WTC11 (cell line): ENCODE results near the gene CENPN. TPM values are rescaled to one million over a fixed set of nuclear protein-coding genes. Genes with fewer than 3 reads are reported as not detected.
A peak's percentile ranks its signal among the peaks of the same experiment; 100 is the strongest.

Source experiments
- ATAC-seq: fragments of 200-7000 bp; cut with Tn5 transposase; 2 replicates; pipeline ENCODE4 v1.10.0; 2021; ENCODE audit warnings: mild to moderate bottlenecking, moderate library complexity
- CTCF ChIA-PET: fragments of 300-600 bp; sonication (Branson Sonifier 250); formaldehyde crosslinking; loops from one replicate; lab custom pipeline; 2021; ENCODE audit warnings: antibody characterized with exemption; lab: Charles Lee
- POLR2A ChIA-PET: fragments of 350-600 bp; sonication (Branson Sonifier 250); formaldehyde crosslinking; loops from one replicate; lab custom pipeline; 2021; ENCODE audit warnings: antibody characterized with exemption; lab: Charles Lee
- DNase-seq: peaks from one replicate; pipeline ENCODE4 v3.0.0; 2021; ENCODE audit warnings: low spot score
- H3K27ac Mint-ChIP-seq: 2 replicates; pipeline ENCODE4 v1.8.0; 2021; ENCODE audit warnings: mixed read lengths
- H3K27me3 Mint-ChIP-seq: 2 replicates; pipeline ENCODE4 v1.8.0; 2021; ENCODE audit warnings: low read depth, mild to moderate bottlenecking, moderate library complexity, mixed read lengths
- H3K36me3 Mint-ChIP-seq: 2 replicates; pipeline ENCODE4 v1.8.0; 2021; ENCODE audit warnings: mixed read lengths
- H3K4me1 Mint-ChIP-seq: 2 replicates; pipeline ENCODE4 v1.8.0; 2022; ENCODE audit warnings: mixed read lengths
- H3K4me3 Mint-ChIP-seq: 2 replicates; pipeline ENCODE4 v1.8.0; 2021; ENCODE audit warnings: mild to moderate bottlenecking, moderate library complexity, mixed read lengths
- H3K9me3 Mint-ChIP-seq: 2 replicates; pipeline ENCODE4 v1.8.0; 2021; ENCODE audit warnings: mixed read lengths
- CBFB ChIP-seq: sonication (generic); formaldehyde crosslinking; IDR thresholded peaks from 2 replicates; pipeline ENCODE4 v1.8.1; 2022; ENCODE audit warnings: mild to moderate bottlenecking, low read depth, missing genetic modification reagents
- CDX4 ChIP-seq: fragments of 250-450 bp; sonication (Bioruptor Pico); IDR thresholded peaks from 2 replicates; pipeline ENCODE4 v1.9.0; 2021; ENCODE audit warnings: moderate library complexity, mild to moderate bottlenecking, inconsistent platforms, borderline replicate concordance
- CTCF ChIP-seq: fragments of 200-600 bp; IDR thresholded peaks from 2 replicates; pipeline ENCODE4 v1.8.0; 2022; ENCODE audit warnings: antibody characterized with exemption
- ELF4 ChIP-seq: sonication (generic); formaldehyde crosslinking; IDR thresholded peaks from 2 replicates; pipeline ENCODE4 v1.8.1; 2022; ENCODE audit warnings: low read depth, mild to moderate bottlenecking, moderate library complexity, missing genetic modification reagents
- EMX1 ChIP-seq: fragments of 250-450 bp; sonication (Bioruptor Pico); IDR thresholded peaks from 2 replicates; pipeline ENCODE4 v1.8.0; 2021; ENCODE audit warnings: mild to moderate bottlenecking
- ESRRA ChIP-seq: sonication (generic); formaldehyde crosslinking; IDR thresholded peaks from 2 replicates; pipeline ENCODE4 v1.8.1; 2022; ENCODE audit warnings: mild to moderate bottlenecking, missing genetic modification reagents, borderline replicate concordance
- FOXJ3 ChIP-seq: sonication (generic); formaldehyde crosslinking; IDR thresholded peaks from 2 replicates; pipeline ENCODE4 v1.9.0; 2021; ENCODE audit warnings: missing genetic modification reagents, mild to moderate bottlenecking, borderline replicate concordance
- GABPB1 ChIP-seq: sonication (generic); formaldehyde crosslinking; IDR thresholded peaks from 2 replicates; pipeline ENCODE4 v1.8.1; 2023; ENCODE audit warnings: mild to moderate bottlenecking, missing genetic modification reagents
- HMGXB4 ChIP-seq: sonication (generic); formaldehyde crosslinking; IDR thresholded peaks from 2 replicates; pipeline ENCODE4 v1.8.1; 2023; ENCODE audit warnings: mild to moderate bottlenecking, moderate library complexity, missing genetic modification reagents
- MXD4 ChIP-seq: fragments of 250-450 bp; sonication (Bioruptor Pico); IDR thresholded peaks from 2 replicates; pipeline ENCODE4 v1.8.0; 2021; ENCODE audit warnings: mild to moderate bottlenecking, moderate library complexity, borderline replicate concordance
- NFYB ChIP-seq: sonication (generic); formaldehyde crosslinking; conservative IDR thresholded peaks from 2 replicates; pipeline ENCODE4 v1.8.0; 2022; ENCODE audit warnings: low read depth, missing genetic modification reagents
- NR1H2 ChIP-seq: sonication (generic); formaldehyde crosslinking; IDR thresholded peaks from 2 replicates; pipeline ENCODE4 v1.9.0; 2021; ENCODE audit warnings: mild to moderate bottlenecking, moderate library complexity, missing genetic modification reagents
- NR2C2 ChIP-seq: sonication (generic); formaldehyde crosslinking; IDR thresholded peaks from 2 replicates; pipeline ENCODE4 v1.8.0; 2022; ENCODE audit warnings: mild to moderate bottlenecking, missing genetic modification reagents
- RORB ChIP-seq: fragments of 250-450 bp; sonication (Bioruptor Pico); IDR thresholded peaks from 2 replicates; pipeline ENCODE4 v1.9.0; 2021; ENCODE audit warnings: mild to moderate bottlenecking
- TEAD1 ChIP-seq: sonication (generic); formaldehyde crosslinking; IDR thresholded peaks from 2 replicates; pipeline ENCODE4 v1.8.0; 2022; ENCODE audit warnings: mild to moderate bottlenecking, missing genetic modification reagents
- ZBTB21 ChIP-seq: sonication (generic); formaldehyde crosslinking; IDR thresholded peaks from 2 replicates; pipeline ENCODE4 v1.8.1; 2023; ENCODE audit warnings: mild to moderate bottlenecking, missing genetic modification reagents, borderline replicate concordance
- ZNF121 ChIP-seq: sonication (generic); formaldehyde crosslinking; IDR thresholded peaks from 2 replicates; pipeline ENCODE4 v1.8.0; 2023; ENCODE audit warnings: missing genetic modification reagents
- ZNF219 ChIP-seq: sonication (generic); formaldehyde crosslinking; IDR thresholded peaks from 2 replicates; pipeline ENCODE4 v1.8.0; 2023; ENCODE audit warnings: missing genetic modification reagents, mild to moderate bottlenecking, borderline replicate concordance
- total RNA-seq: library from RNA; stranded (reverse); gene quantifications from 3 replicates; pipeline ENCODE4 v1.2.3, GENCODE V29; 2021
- TF ChIP-seq, protein P1 (sequence below): sonication (generic); formaldehyde crosslinking; IDR thresholded peaks from 2 replicates; pipeline ENCODE4 v1.8.0; 2022; ENCODE audit warnings: mild to moderate bottlenecking, missing genetic modification reagents
- TF ChIP-seq, protein P2 (sequence below): fragments of 250-450 bp; sonication (Bioruptor Pico); IDR thresholded peaks from 2 replicates; pipeline ENCODE4 v1.9.0; 2021; ENCODE audit warnings: mild to moderate bottlenecking, borderline replicate concordance
- TF ChIP-seq, protein P3 (sequence below): sonication (generic); formaldehyde crosslinking; IDR thresholded peaks from 2 replicates; pipeline ENCODE4 v1.8.1; 2023; ENCODE audit warnings: mild to moderate bottlenecking, missing genetic modification reagents

CENPN gene
- total RNA-seq, 1 experiment from 2014 or later = 47.4 TPM

GRCh38 chr16:80984124-80984892 is 22.7 kb upstream of the CENPN start:
- POLR2A ChIA-PET = no interaction called here
- Mint-ChIP-seq H3K4me1 (peaks cover 44% of the 10 kb centered on the region), H3K36me3 (peaks cover 3% of the 10 kb centered on the region), H3K9me3 (no peaks in the 10 kb centered on the region), H3K27ac (no peak overlapping the region; the same call in 1 of the 2 replicates), H3K27me3 (peaks cover 17% of the 10 kb centered on the region), H3K4me3 (no peak overlapping the region)
- ATAC-seq (no peak), DNase-seq (no peak)
- TF ChIP-seq ELF4 = no peak
- TF ChIP-seq, protein P1, sequence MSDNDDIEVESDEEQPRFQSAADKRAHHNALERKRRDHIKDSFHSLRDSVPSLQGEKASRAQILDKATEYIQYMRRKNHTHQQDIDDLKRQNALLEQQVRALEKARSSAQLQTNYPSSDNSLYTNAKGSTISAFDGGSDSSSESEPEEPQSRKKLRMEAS = no peak
- no peak for TF ChIP-seq ZBTB21 (CRISPR knock-in tag)
- TF ChIP-seq MXD4 (CRISPR knock-in tag) = no peak
- TF ChIP-seq TEAD1 = no peak
- no peak for TF ChIP-seq NR1H2 (CRISPR knock-in tag)
- CTCF ChIA-PET = interaction anchor here (0.8 to 1.5 kb wide), 3 partner anchors 10 to 35 kb away, joined by 3 to 11 read pairs (median 3); no protein-coding TSS in a partner anchor

GRCh38 chr16:80985611-80986010 is 21.4 kb upstream of the CENPN start:
- CTCF ChIA-PET = interaction anchor here (0.7 to 1.2 kb wide), 6 partner anchors 9 to 459 kb away, joined by 3 to 12 read pairs (median 3); partner anchors contain the start of gene ATMIN
- Mint-ChIP-seq H3K4me3 (no peak overlapping the region), H3K27ac (peak overlapping the region; percentile 52; the same call in 1 of the 2 replicates), H3K4me1 (peaks cover 46% of the 10 kb centered on the region), H3K27me3 (peaks cover 20% of the 10 kb centered on the region)
- POLR2A ChIA-PET = interaction anchor here (0.6 to 1.3 kb wide), 6 partner anchors 11 to 1315 kb away, joined by 3 to 8 read pairs (median 3); no protein-coding TSS in a partner anchor
- no peak for DNase-seq
- TF ChIP-seq GABPB1 (CRISPR knock-in tag) (no peak), RORB (CRISPR knock-in tag) (no peak), ELF4 (no peak), HMGXB4 (no peak), CDX4 (CRISPR knock-in tag) (no peak), CBFB (no peak), ZNF121 (CRISPR knock-in tag) (no peak), ESRRA (CRISPR knock-in tag) (no peak), CTCF (no peak), FOXJ3 (CRISPR knock-in tag) (no peak), ZNF219 (no peak), NR2C2 (CRISPR knock-in tag) (no peak), EMX1 (CRISPR knock-in tag) (no peak), NFYB (CRISPR knock-in tag) (no peak)
- TF ChIP-seq, protein P2, sequence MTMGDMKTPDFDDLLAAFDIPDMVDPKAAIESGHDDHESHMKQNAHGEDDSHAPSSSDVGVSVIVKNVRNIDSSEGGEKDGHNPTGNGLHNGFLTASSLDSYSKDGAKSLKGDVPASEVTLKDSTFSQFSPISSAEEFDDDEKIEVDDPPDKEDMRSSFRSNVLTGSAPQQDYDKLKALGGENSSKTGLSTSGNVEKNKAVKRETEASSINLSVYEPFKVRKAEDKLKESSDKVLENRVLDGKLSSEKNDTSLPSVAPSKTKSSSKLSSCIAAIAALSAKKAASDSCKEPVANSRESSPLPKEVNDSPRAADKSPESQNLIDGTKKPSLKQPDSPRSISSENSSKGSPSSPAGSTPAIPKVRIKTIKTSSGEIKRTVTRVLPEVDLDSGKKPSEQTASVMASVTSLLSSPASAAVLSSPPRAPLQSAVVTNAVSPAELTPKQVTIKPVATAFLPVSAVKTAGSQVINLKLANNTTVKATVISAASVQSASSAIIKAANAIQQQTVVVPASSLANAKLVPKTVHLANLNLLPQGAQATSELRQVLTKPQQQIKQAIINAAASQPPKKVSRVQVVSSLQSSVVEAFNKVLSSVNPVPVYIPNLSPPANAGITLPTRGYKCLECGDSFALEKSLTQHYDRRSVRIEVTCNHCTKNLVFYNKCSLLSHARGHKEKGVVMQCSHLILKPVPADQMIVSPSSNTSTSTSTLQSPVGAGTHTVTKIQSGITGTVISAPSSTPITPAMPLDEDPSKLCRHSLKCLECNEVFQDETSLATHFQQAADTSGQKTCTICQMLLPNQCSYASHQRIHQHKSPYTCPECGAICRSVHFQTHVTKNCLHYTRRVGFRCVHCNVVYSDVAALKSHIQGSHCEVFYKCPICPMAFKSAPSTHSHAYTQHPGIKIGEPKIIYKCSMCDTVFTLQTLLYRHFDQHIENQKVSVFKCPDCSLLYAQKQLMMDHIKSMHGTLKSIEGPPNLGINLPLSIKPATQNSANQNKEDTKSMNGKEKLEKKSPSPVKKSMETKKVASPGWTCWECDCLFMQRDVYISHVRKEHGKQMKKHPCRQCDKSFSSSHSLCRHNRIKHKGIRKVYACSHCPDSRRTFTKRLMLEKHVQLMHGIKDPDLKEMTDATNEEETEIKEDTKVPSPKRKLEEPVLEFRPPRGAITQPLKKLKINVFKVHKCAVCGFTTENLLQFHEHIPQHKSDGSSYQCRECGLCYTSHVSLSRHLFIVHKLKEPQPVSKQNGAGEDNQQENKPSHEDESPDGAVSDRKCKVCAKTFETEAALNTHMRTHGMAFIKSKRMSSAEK (CRISPR knock-in tag) = no peak
- TF ChIP-seq, protein P3, sequence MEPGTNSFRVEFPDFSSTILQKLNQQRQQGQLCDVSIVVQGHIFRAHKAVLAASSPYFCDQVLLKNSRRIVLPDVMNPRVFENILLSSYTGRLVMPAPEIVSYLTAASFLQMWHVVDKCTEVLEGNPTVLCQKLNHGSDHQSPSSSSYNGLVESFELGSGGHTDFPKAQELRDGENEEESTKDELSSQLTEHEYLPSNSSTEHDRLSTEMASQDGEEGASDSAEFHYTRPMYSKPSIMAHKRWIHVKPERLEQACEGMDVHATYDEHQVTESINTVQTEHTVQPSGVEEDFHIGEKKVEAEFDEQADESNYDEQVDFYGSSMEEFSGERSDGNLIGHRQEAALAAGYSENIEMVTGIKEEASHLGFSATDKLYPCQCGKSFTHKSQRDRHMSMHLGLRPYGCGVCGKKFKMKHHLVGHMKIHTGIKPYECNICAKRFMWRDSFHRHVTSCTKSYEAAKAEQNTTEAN (CRISPR knock-in tag) = no peak
- TF ChIP-seq, all 79 proteins: peak for 0
- Mint-ChIP-seq H3K9me3 (no peaks in the 10 kb centered on the region), H3K36me3 (peaks cover 5% of the 10 kb centered on the region)
- ATAC-seq = no peak
